HL-60 (cell line): Measurements from ENCODE around the gene COLEC11.

Experiments used
- CTCF ChIP-seq: IDR thresholded peaks from one replicate; pipeline ENCODE4 v1.5.1; 2011; ENCODE audit warnings: low read length, control low read depth, inconsistent platforms; ENCODE audit not compliant: insufficient read depth
- SPI1 ChIP-seq: IDR thresholded peaks from 2 replicates; pipeline ENCODE4 v1.6.1; 2012; ENCODE audit warnings: low read depth, mild to moderate bottlenecking, borderline replicate concordance

- TF ChIP-seq CTCF = no peak
- TF ChIP-seq SPI1 = no peak
Measured at GRCh38 chr2:3581367-3582262, 13.3 kb upstream of the COLEC11 start.
